ENCODE data around the gene PSMD1.
"Not testable (repeated sequence)": the region's sequence is repeated elsewhere in the genome, so short reads cannot be mapped to it uniquely, and the experiment has no call there.

PSMD1 gene

GRCh38 chr2:231017231-231017598 is 39.5 kb upstream of the PSMD1 start:
- H3K4me1 ChIP-seq (ENCODE audit: control insufficient read depth, insufficient read depth, low read length) = peaks cover 5% of the 10 kb centered on the region
- H3K4me3 ChIP-seq (ENCODE audit: low read depth, low read length) = no peak overlapping the region
- no peaks in the 10 kb centered on the region for H3K36me3 ChIP-seq (ENCODE audit: control insufficient read depth, insufficient read depth, low read length)
- no peak overlapping the region for H3K9ac ChIP-seq (ENCODE audit: low read depth, low read length)
- H3K27me3 ChIP-seq (ENCODE audit: control insufficient read depth, insufficient read depth, low read length) = no peaks in the 10 kb centered on the region
- H3K9me3 ChIP-seq (ENCODE audit: control insufficient read depth, insufficient read depth, low read length) = no peaks in the 10 kb centered on the region

- Histone ChIP-seq H3K9ac (ENCODE audit: low read depth, low read length) (no peak overlapping the region), H3K4me1 (ENCODE audit: control insufficient read depth, insufficient read depth, low read length) (peaks cover 5% of the 10 kb centered on the region), H3K4me3 (ENCODE audit: low read depth, low read length) (no peak overlapping the region), H3K27me3 (ENCODE audit: control insufficient read depth, insufficient read depth, low read length) (no peaks in the 10 kb centered on the region), H3K36me3 (ENCODE audit: control insufficient read depth, insufficient read depth, low read length) (no peaks in the 10 kb centered on the region), H3K9me3 (ENCODE audit: control insufficient read depth, insufficient read depth, low read length) (no peaks in the 10 kb centered on the region)
Measured at GRCh38 chr2:231018184-231018583, 38.5 kb upstream of the PSMD1 start.

- H3K4me1 ChIP-seq (ENCODE audit: control insufficient read depth, insufficient read depth, low read length); H3K27me3 ChIP-seq (ENCODE audit: control insufficient read depth, insufficient read depth, low read length); H3K4me3 ChIP-seq (ENCODE audit: low read depth, low read length): not testable (repeated sequence)
Measured at GRCh38 chr2:231025059-231025458, 31.6 kb upstream of the PSMD1 start.

GRCh38 chr2:231028889-231029288 is 27.8 kb upstream of the PSMD1 start:
- no peaks in the 10 kb centered on the region for H3K9me3 ChIP-seq (ENCODE audit: control insufficient read depth, insufficient read depth, low read length)
- peaks cover 11% of the 10 kb centered on the region for H3K27me3 ChIP-seq (ENCODE audit: control insufficient read depth, insufficient read depth, low read length)
- H3K36me3 ChIP-seq (ENCODE audit: control insufficient read depth, insufficient read depth, low read length) = no peaks in the 10 kb centered on the region
- no peaks in the 10 kb centered on the region for H3K4me1 ChIP-seq (ENCODE audit: control insufficient read depth, insufficient read depth, low read length)
- no peak overlapping the region for H3K9ac ChIP-seq (ENCODE audit: low read depth, low read length)
- no peak overlapping the region for H3K4me3 ChIP-seq (ENCODE audit: low read depth, low read length)

More at GRCh38 chr2:231025059-231025458, 31.6 kb upstream of the PSMD1 start:
- H3K9me3 ChIP-seq (ENCODE audit: control insufficient read depth, insufficient read depth, low read length); H3K9ac ChIP-seq (ENCODE audit: low read depth, low read length); H3K36me3 ChIP-seq (ENCODE audit: control insufficient read depth, insufficient read depth, low read length): not testable (repeated sequence)

- no peak overlapping the region for H3K4me3 ChIP-seq (ENCODE audit: low read depth, low read length)
- no peaks in the 10 kb centered on the region for H3K36me3 ChIP-seq (ENCODE audit: control insufficient read depth, insufficient read depth, low read length)
- H3K4me1 ChIP-seq (ENCODE audit: control insufficient read depth, insufficient read depth, low read length) = no peaks in the 10 kb centered on the region
- no peaks in the 10 kb centered on the region for H3K9me3 ChIP-seq (ENCODE audit: control insufficient read depth, insufficient read depth, low read length)
- no peak overlapping the region for H3K9ac ChIP-seq (ENCODE audit: low read depth, low read length)
- H3K27me3 ChIP-seq (ENCODE audit: control insufficient read depth, insufficient read depth, low read length) = peaks cover 13% of the 10 kb centered on the region
Measured at GRCh38 chr2:231029563-231029962, 27.1 kb upstream of the PSMD1 start.

GRCh38 chr2:231030725-231031124 is 25.9 kb upstream of the PSMD1 start:
- peaks cover 19% of the 10 kb centered on the region for H3K27me3 ChIP-seq (ENCODE audit: control insufficient read depth, insufficient read depth, low read length)

GRCh38 chr2:231032575-231033140 is 24.0 kb upstream of the PSMD1 start:
- Histone ChIP-seq H3K27me3 (ENCODE audit: control insufficient read depth, insufficient read depth, low read length) (peaks cover 34% of the 10 kb centered on the region), H3K36me3 (ENCODE audit: control insufficient read depth, insufficient read depth, low read length) (no peaks in the 10 kb centered on the region), H3K9me3 (ENCODE audit: control insufficient read depth, insufficient read depth, low read length) (no peaks in the 10 kb centered on the region), H3K4me3 (ENCODE audit: low read depth, low read length) (no peak overlapping the region), H3K4me1 (ENCODE audit: control insufficient read depth, insufficient read depth, low read length) (no peaks in the 10 kb centered on the region), H3K9ac (ENCODE audit: low read depth, low read length) (no peak overlapping the region)

More at GRCh38 chr2:231030725-231031124, 25.9 kb upstream of the PSMD1 start:
- Histone ChIP-seq H3K4me3 (ENCODE audit: low read depth, low read length) (no peak overlapping the region), H3K36me3 (ENCODE audit: control insufficient read depth, insufficient read depth, low read length) (no peaks in the 10 kb centered on the region), H3K9me3 (ENCODE audit: control insufficient read depth, insufficient read depth, low read length) (no peaks in the 10 kb centered on the region), H3K4me1 (ENCODE audit: control insufficient read depth, insufficient read depth, low read length) (no peaks in the 10 kb centered on the region), H3K9ac (ENCODE audit: low read depth, low read length) (no peak overlapping the region)

GRCh38 chr2:231033147-231034132 is 23.2 kb upstream of the PSMD1 start:
- H3K27me3 ChIP-seq (ENCODE audit: control insufficient read depth, insufficient read depth, low read length) = peaks cover 38% of the 10 kb centered on the region
- no peaks in the 10 kb centered on the region for H3K9me3 ChIP-seq (ENCODE audit: control insufficient read depth, insufficient read depth, low read length)
- no peaks in the 10 kb centered on the region for H3K4me1 ChIP-seq (ENCODE audit: control insufficient read depth, insufficient read depth, low read length)
- no peak overlapping the region for H3K9ac ChIP-seq (ENCODE audit: low read depth, low read length)
- H3K36me3 ChIP-seq (ENCODE audit: control insufficient read depth, insufficient read depth, low read length) = no peaks in the 10 kb centered on the region
- H3K4me3 ChIP-seq (ENCODE audit: low read depth, low read length) = no peak overlapping the region

GRCh38 chr2:231034291-231034882 is 22.3 kb upstream of the PSMD1 start:
- Histone ChIP-seq H3K36me3 (ENCODE audit: control insufficient read depth, insufficient read depth, low read length) (no peaks in the 10 kb centered on the region), H3K4me3 (ENCODE audit: low read depth, low read length) (no peak overlapping the region), H3K9ac (ENCODE audit: low read depth, low read length) (no peak overlapping the region), H3K9me3 (ENCODE audit: control insufficient read depth, insufficient read depth, low read length) (no peaks in the 10 kb centered on the region), H3K4me1 (ENCODE audit: control insufficient read depth, insufficient read depth, low read length) (no peaks in the 10 kb centered on the region), H3K27me3 (ENCODE audit: control insufficient read depth, insufficient read depth, low read length) (peaks cover 48% of the 10 kb centered on the region)

GRCh38 chr2:231036131-231036530 is 20.5 kb upstream of the PSMD1 start:
- no peaks in the 10 kb centered on the region for H3K9me3 ChIP-seq (ENCODE audit: control insufficient read depth, insufficient read depth, low read length)
- peaks cover 59% of the 10 kb centered on the region for H3K27me3 ChIP-seq (ENCODE audit: control insufficient read depth, insufficient read depth, low read length)

GRCh38 chr2:231036578-231037106 is 20.0 kb upstream of the PSMD1 start:
- Histone ChIP-seq H3K9ac (ENCODE audit: low read depth, low read length) (no peak overlapping the region), H3K27me3 (ENCODE audit: control insufficient read depth, insufficient read depth, low read length) (peaks cover 55% of the 10 kb centered on the region), H3K36me3 (ENCODE audit: control insufficient read depth, insufficient read depth, low read length) (no peaks in the 10 kb centered on the region), H3K4me1 (ENCODE audit: control insufficient read depth, insufficient read depth, low read length) (no peaks in the 10 kb centered on the region), H3K4me3 (ENCODE audit: low read depth, low read length) (no peak overlapping the region), H3K9me3 (ENCODE audit: control insufficient read depth, insufficient read depth, low read length) (no peaks in the 10 kb centered on the region)

More at GRCh38 chr2:231036131-231036530, 20.5 kb upstream of the PSMD1 start:
- Histone ChIP-seq H3K4me3 (ENCODE audit: low read depth, low read length) (no peak overlapping the region), H3K9ac (ENCODE audit: low read depth, low read length) (no peak overlapping the region), H3K4me1 (ENCODE audit: control insufficient read depth, insufficient read depth, low read length) (no peaks in the 10 kb centered on the region), H3K36me3 (ENCODE audit: control insufficient read depth, insufficient read depth, low read length) (no peaks in the 10 kb centered on the region)
